ENCODE measurements around the gene DHRS2. TPM values are rescaled to one million over a fixed set of nuclear protein-coding genes. Genes with fewer than 3 reads are reported as not detected.

The DHRS2 gene
- total and polyA plus RNA-seq, 4 donors: 0.08 to 0.67 (median 0.36) TPM

GRCh38 chr14:23646648-23647549, 10.7 kb downstream of the DHRS2 start:
- H3K27me3 ChIP-seq (ENCODE audit: control insufficient read depth in 3 of 3, insufficient read depth in 3 of 3, low read length in 2 of 3): no peaks in the 10 kb centered on the region
- no peaks in the 10 kb centered on the region for H3K9me3 ChIP-seq (ENCODE audit: control insufficient read depth in 4 of 4, insufficient read depth in 3 of 4, low read length in 3 of 4)
- WGBS, 2 donors: 80 to 87% methylated on average over 6 of the region's 6 CpGs
- no peak for DNase-seq
- H3K36me3 ChIP-seq (ENCODE audit: control insufficient read depth in 4 of 4, insufficient read depth in 4 of 4, low read length in 4 of 4): no peaks in the 10 kb centered on the region
- peaks cover 0 to 3% (median 0%) of the 10 kb centered on the region in 5 donors for H3K4me1 ChIP-seq (ENCODE audit: control insufficient read depth in 5 of 5, insufficient read depth in 5 of 5, low read length in 5 of 5)
- no peak for TF ChIP-seq CTCF (IDR thresholded peaks at IDR 0.05; ENCODE audit: control extremely low read depth, extremely low read depth)
- H3K4me3 ChIP-seq: no peak overlapping the region
- H3K9ac ChIP-seq (ENCODE audit: insufficient read depth in 1 of 2, low read length in 2 of 2): no peak overlapping the region
- no peak for ATAC-seq (ENCODE audit: insufficient read depth, low FRiP score)
- no peak overlapping the region for H3K27ac ChIP-seq (ENCODE audit: low read depth in 1 of 2, low read length in 1 of 2)

GRCh38 chr14:23647619-23648018, 11.5 kb downstream of the DHRS2 start:
- TF ChIP-seq CTCF (IDR thresholded peaks at IDR 0.05; ENCODE audit: control extremely low read depth, extremely low read depth): no peak
- ATAC-seq (ENCODE audit: insufficient read depth, low FRiP score) (no peak), DNase-seq (no peak)
- WGBS, 2 donors: 94 to 100% methylated on average over 2 of the region's 2 CpGs
- H3K9me3 ChIP-seq (ENCODE audit: control insufficient read depth in 4 of 4, insufficient read depth in 3 of 4, low read length in 3 of 4): no peaks in the 10 kb centered on the region
- no peak overlapping the region for H3K27ac ChIP-seq (ENCODE audit: low read depth in 1 of 2, low read length in 1 of 2)
- no peak overlapping the region for H3K4me3 ChIP-seq
- no peaks in the 10 kb centered on the region for H3K27me3 ChIP-seq (ENCODE audit: control insufficient read depth in 3 of 3, insufficient read depth in 3 of 3, low read length in 2 of 3)
- no peak overlapping the region for H3K9ac ChIP-seq (ENCODE audit: insufficient read depth in 1 of 2, low read length in 2 of 2)
- H3K4me1 ChIP-seq (ENCODE audit: control insufficient read depth in 5 of 5, insufficient read depth in 5 of 5, low read length in 5 of 5): no peaks in the 10 kb centered on the region
- no peaks in the 10 kb centered on the region for H3K36me3 ChIP-seq (ENCODE audit: control insufficient read depth in 4 of 4, insufficient read depth in 4 of 4, low read length in 4 of 4)

GRCh38 chr14:23648764-23649460, 12.7 kb downstream of the DHRS2 start:
- no peaks in the 10 kb centered on the region for H3K4me1 ChIP-seq (ENCODE audit: control insufficient read depth in 5 of 5, insufficient read depth in 5 of 5, low read length in 5 of 5)
- no peak overlapping the region for H3K4me3 ChIP-seq
- H3K27ac ChIP-seq (ENCODE audit: low read depth in 1 of 2, low read length in 1 of 2): no peak overlapping the region
- H3K9ac ChIP-seq (ENCODE audit: insufficient read depth in 1 of 2, low read length in 2 of 2): no peak overlapping the region
- no peak for TF ChIP-seq CTCF (IDR thresholded peaks at IDR 0.05; ENCODE audit: control extremely low read depth, extremely low read depth)
- WGBS, 2 donors: 79 to 83% methylated on average over 5 of the region's 5 CpGs
- H3K27me3 ChIP-seq (ENCODE audit: control insufficient read depth in 3 of 3, insufficient read depth in 3 of 3, low read length in 2 of 3): no peaks in the 10 kb centered on the region
- DNase-seq (no peak), ATAC-seq (ENCODE audit: insufficient read depth, low FRiP score) (no peak)
- no peaks in the 10 kb centered on the region for H3K36me3 ChIP-seq (ENCODE audit: control insufficient read depth in 4 of 4, insufficient read depth in 4 of 4, low read length in 4 of 4)
- H3K9me3 ChIP-seq (ENCODE audit: control insufficient read depth in 4 of 4, insufficient read depth in 3 of 4, low read length in 3 of 4): no peaks in the 10 kb centered on the region
